Omental fat pad (tissue), 4 donors: ENCODE data around the gene CPEB4. TPM values are rescaled to one million over a fixed set of nuclear protein-coding genes. Genes with fewer than 3 reads are reported as not detected.

Source experiments
- ATAC-seq: fragments of 150-250 bp; one replicate; pipeline ENCODE4 v1.9.1; 2016; ENCODE audit warnings: mild to moderate bottlenecking, moderate library complexity; ENCODE audit not compliant: low FRiP score
- DNase-seq: peaks from one replicate; pipeline ENCODE4 v3.0.0-alpha.2; 2019; ENCODE audit warnings: low spot score
- total RNA-seq, 4 donors: library from RNA; depleted of rRNA; stranded (reverse); fragments of >200 nt; gene quantifications; one replicate each; pipeline ENCODE4 v1.1.0, GENCODE V29; 2016
- TF ChIP-seq, protein P1 (sequence below), 3 donors: fragments of 450-650 bp; IDR thresholded peaks; one replicate each; pipeline ENCODE4 v1.5.1; 2016 to 2017; ENCODE audit warnings: antibody characterized with exemption in 3 of 3, mild to moderate bottlenecking in 3 of 3, moderate library complexity in 2 of 3

The CPEB4 gene
- total RNA-seq, 4 donors from 2014 or later, result 43.2 to 71.4 (median 58.1) TPM

DNA sequence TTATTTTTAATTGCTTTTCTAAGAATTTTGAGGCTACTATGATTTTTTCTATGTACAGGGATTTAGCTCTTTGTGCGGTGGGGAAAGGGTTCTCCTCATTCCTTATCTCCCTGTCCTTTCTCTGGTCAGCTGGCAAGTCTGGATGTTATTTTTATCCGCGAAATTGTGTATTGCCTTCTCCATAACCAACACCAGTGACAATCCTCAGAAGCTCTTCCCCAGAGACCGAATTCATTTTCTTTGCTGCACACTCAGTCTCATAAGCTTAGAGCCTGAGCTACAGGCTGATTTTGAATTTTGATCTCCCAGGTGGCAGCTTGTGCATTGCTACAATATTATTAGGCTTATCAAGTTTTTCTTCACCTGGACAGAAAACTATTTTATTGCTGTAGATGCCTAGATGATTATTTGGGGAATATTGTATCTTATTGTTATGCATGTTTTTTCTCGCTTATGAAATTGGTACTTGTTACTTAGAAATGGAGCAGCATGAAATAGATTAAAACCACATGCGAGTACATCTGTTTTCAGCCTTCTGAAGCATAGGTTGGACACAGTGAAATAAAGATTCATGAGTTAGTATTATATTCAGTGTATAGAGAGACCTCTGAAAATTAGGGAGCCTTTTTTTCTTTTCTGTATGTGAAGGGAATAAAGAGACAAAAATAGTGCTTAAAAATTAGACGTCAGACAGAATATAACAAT, 27.3 kb downstream of the CPEB4 start:
- TF ChIP-seq, protein P1, sequence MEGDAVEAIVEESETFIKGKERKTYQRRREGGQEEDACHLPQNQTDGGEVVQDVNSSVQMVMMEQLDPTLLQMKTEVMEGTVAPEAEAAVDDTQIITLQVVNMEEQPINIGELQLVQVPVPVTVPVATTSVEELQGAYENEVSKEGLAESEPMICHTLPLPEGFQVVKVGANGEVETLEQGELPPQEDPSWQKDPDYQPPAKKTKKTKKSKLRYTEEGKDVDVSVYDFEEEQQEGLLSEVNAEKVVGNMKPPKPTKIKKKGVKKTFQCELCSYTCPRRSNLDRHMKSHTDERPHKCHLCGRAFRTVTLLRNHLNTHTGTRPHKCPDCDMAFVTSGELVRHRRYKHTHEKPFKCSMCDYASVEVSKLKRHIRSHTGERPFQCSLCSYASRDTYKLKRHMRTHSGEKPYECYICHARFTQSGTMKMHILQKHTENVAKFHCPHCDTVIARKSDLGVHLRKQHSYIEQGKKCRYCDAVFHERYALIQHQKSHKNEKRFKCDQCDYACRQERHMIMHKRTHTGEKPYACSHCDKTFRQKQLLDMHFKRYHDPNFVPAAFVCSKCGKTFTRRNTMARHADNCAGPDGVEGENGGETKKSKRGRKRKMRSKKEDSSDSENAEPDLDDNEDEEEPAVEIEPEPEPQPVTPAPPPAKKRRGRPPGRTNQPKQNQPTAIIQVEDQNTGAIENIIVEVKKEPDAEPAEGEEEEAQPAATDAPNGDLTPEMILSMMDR (IDR thresholded peaks at IDR 0.05), result no peak
- ATAC-seq (no peak), DNase-seq (no peak)

DNA sequence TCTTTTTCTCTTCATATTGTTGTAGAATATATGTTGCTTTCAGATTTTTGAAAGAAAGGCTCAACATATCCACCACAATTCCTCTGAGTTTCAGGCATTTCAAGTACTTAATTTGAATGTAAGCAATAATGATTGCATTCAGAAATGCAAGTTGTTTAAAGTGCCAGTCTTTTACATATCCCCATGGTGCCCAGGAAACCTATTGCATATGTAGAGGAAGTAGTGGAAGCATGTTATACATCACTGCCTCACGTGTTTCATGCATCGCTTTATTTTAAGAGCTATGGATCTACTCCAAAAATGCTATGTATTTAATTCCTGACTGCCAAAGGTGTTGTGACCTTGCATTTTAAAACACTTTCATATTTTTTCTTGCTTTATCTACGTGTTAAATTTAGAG, 28.1 kb downstream of the CPEB4 start:
- ATAC-seq (no peak), DNase-seq (no peak)
- TF ChIP-seq, protein P1 (IDR thresholded peaks at IDR 0.05), result no peak

DNA sequence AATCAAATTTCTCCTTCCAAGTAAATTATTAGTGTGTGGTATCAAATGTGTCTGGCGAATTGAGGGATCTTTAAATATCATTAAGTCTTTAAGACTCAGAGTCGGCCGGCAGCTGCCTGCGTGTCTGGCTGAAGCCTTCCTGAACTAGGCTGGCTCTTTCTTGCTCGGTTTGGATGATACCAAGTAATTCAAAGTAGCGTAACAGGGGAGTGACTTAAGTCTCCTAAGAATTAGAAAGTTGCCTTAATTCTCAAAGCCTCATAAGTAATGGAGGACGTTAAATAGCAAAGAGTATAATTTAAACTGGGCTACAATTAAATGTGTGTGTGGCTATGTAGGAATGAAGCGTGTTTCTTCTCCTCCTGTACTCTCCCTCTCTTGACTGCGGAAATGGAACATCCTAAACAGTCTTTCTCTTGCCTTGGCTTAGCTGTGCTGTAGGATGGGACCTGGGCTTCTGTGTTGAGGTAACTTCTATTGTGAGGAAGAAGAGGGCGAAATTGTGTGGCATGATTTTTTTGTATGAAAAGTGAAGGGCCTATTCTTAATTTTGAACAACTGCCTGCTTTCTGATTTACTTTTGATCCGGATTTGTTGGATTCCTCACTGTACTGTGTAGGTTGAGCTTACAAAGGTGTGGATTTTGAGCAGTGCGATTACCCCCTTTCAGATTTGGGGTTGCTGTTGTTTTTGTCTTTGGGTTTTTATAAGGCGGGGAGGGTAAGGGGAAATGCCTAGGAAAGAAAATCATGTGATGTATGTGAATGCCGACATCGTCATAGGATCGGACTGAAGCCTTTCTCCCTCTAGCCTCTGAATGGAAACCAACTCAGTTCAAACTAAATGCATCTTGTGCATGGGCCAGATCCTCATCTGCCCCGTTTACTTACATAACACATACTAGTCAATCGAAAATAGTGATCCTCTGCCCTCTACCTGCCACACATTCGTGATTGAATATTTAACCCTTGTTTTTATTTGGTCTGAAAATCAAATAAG, 29.9 kb downstream of the CPEB4 start:
- DNase-seq, result no peak
- TF ChIP-seq, protein P1 (IDR thresholded peaks at IDR 0.05), result no peak
- peak; percentile 84 for ATAC-seq

DNA sequence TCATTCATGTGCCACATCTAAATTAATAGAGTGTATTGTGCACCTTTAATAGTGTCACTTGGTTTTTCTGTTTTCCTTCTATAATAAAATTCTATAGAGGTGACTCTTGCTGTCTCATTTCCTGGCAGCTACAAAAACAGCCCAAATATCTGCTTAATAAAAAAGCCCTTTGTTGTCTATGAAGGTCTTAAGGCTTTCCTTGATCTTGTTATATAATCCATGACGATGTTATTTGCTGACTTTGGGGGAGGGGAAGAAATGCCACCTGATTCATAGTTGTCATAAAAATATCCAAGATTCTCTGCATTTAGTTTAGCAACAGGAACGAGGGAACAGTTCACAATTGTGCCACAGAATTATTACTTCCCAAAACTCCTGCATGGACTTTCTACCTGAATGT, 31.3 kb downstream of the CPEB4 start:
- ATAC-seq, result no peak
- DNase-seq, result no peak
- TF ChIP-seq, protein P1 (IDR thresholded peaks at IDR 0.05), result no peak

DNA sequence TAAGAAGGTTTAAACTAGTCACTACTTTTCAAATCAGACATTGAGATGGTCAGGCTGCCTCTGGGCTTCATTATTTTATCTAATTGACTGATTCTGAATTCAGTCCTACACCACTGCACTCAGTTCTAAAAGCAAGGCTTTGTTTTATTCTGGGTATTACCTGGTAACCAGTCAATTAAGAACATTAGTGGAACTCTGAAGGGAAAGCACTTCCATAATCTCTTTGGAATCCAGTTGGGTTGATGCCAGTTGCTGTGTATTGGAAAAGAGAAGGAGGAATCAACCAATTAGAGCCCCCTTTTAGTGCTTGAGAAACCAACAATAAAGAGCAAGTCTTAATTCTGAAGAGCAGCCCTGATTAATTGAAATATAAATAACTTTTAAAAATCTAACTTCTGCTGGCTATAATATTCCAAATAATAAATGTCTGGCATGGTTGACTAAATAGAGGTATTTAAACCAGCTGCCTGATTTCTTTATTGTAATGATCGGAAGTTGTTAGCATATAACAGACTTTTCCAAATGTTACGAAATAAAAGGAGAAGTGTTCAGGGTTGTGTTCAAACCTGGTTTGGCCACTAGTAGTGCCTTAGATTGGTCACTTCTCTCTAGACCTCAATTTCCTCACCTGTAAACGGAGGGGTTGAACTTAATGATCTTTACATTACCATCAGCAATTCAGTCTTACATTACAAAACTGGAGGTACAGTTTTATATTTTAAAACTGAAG, 32.0 kb downstream of the CPEB4 start:
- ATAC-seq, result no peak
- no peak for DNase-seq
- TF ChIP-seq, protein P1 (IDR thresholded peaks at IDR 0.05), result no peak

DNA sequence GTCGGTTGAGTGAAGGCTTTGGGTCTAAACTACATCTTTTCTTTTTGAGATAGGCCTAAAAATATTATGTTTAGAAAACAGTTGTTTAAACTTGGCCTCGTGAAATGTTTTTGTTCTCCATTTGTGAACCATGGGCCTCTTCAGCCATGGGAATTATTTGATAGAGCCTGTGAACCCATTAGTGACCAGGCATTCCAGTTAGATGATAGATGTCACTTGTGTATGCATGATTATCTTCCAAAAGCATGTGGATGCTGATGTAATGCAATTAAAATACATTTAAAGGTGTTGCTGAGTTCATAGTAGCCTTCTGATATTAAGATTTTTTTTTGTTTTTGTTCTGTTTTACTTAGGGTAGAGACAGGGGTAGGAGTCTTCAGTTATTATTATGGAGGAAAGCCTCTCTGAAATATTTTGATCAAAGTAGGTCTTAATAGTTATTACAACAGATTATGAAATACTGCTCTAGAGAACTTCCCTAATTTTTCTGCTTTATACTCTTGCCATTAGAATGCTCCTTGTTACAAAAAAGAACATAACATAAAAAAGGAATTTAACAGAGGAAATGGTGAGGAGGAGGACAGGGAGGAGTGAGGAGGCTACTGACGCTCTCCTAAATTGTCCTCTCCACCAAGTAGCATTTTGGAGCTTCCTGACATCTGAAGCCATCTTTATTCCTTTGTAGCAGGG, 32.9 kb downstream of the CPEB4 start:
- TF ChIP-seq, protein P1 (IDR thresholded peaks at IDR 0.05), result no peak
- no peak for ATAC-seq
- DNase-seq, result no peak
